ENCODE data around the gene CLMP.
A peak's percentile ranks its signal among the peaks of the same experiment; 100 is the strongest.
"Not testable (repeated sequence)": the region's sequence is repeated elsewhere in the genome, so short reads cannot be mapped to it uniquely, and the experiment has no call there.

The CLMP gene

GRCh38 chr11:123132881-123133280 lies 62.2 kb downstream of the CLMP start:
- no peak for DNase-seq (ENCODE audit: low spot score)

- not testable (repeated sequence) for DNase-seq (ENCODE audit: low spot score)
Measured at GRCh38 chr11:123132034-123132766, 62.8 kb downstream of the CLMP start.

GRCh38 chr11:123129920-123130319 lies 65.1 kb downstream of the CLMP start:
- no peak for DNase-seq (ENCODE audit: low spot score)

GRCh38 chr11:123125169-123125568 lies 69.9 kb downstream of the CLMP start:
- no peak for DNase-seq (ENCODE audit: low spot score)

- no peak for DNase-seq (ENCODE audit: low spot score)
Measured at GRCh38 chr11:123122852-123123251, 72.2 kb downstream of the CLMP start.

- no peak for DNase-seq (ENCODE audit: low spot score)
Measured at GRCh38 chr11:123122341-123122740, 72.7 kb downstream of the CLMP start.

GRCh38 chr11:123116486-123116885 lies 78.6 kb downstream of the CLMP start:
- DNase-seq (ENCODE audit: low spot score) = no peak

GRCh38 chr11:123111465-123111864 lies 83.6 kb downstream of the CLMP start:
- DNase-seq (ENCODE audit: low spot score) = peak; percentile 62

GRCh38 chr11:123110397-123110796 lies 84.7 kb downstream of the CLMP start:
- no peak for DNase-seq (ENCODE audit: low spot score)

GRCh38 chr11:123107945-123108495 lies 87.0 kb downstream of the CLMP start:
- DNase-seq (ENCODE audit: low spot score) = no peak

GRCh38 chr11:123104697-123105096 lies 90.4 kb downstream of the CLMP start:
- no peak for DNase-seq (ENCODE audit: low spot score)

GRCh38 chr11:123103326-123103980 lies 91.6 kb downstream of the CLMP start:
- peak; percentile 71 for DNase-seq (ENCODE audit: low spot score)

GRCh38 chr11:123100379-123101085 lies 94.5 kb downstream of the CLMP start:
- no peak for DNase-seq (ENCODE audit: low spot score)

GRCh38 chr11:123098990-123099389 lies 96.1 kb downstream of the CLMP start:
- no peak for DNase-seq (ENCODE audit: low spot score)

- DNase-seq (ENCODE audit: low spot score) = no peak
Measured at GRCh38 chr11:123093739-123094138, 101.3 kb downstream of the CLMP start.

- no peak for DNase-seq (ENCODE audit: low spot score)
Measured at GRCh38 chr11:123091506-123091905, 103.5 kb downstream of the CLMP start.

GRCh38 chr11:123090168-123090567 lies 104.9 kb downstream of the CLMP start:
- not testable (repeated sequence) for DNase-seq (ENCODE audit: low spot score)

GRCh38 chr11:123088896-123089295 lies 106.2 kb downstream of the CLMP start:
- not testable (repeated sequence) for DNase-seq (ENCODE audit: low spot score)

GRCh38 chr11:123087657-123088056 lies 107.4 kb downstream of the CLMP start:
- DNase-seq (ENCODE audit: low spot score) = peak; percentile 69

GRCh38 chr11:123086305-123086704 lies 108.7 kb downstream of the CLMP start:
- no peak for DNase-seq (ENCODE audit: low spot score)

- no peak for DNase-seq (ENCODE audit: low spot score)
Measured at GRCh38 chr11:123085497-123085896, 109.6 kb downstream of the CLMP start.

GRCh38 chr11:123084454-123084853 lies 110.6 kb downstream of the CLMP start:
- no peak for DNase-seq (ENCODE audit: low spot score)

- peak; percentile 89 for DNase-seq (ENCODE audit: low spot score)
Measured at GRCh38 chr11:123083623-123084029, 111.4 kb downstream of the CLMP start.
